Smooth muscle cell (in vitro differentiated cells): ENCODE measurements around the gene DSCAML1. TPM values are rescaled to one million over a fixed set of nuclear protein-coding genes. Genes with fewer than 3 reads are reported as not detected.

ENCODE experiments used
- DNase-seq: peaks from one replicate; lab custom pipeline; 2025; ENCODE audit not compliant: unreplicated experiment; lab: John Stamatoyannopoulos, UW
- H2AFZ ChIP-seq: fragments of 200-600 bp; sonication (generic); 2 replicates; pipeline ENCODE4 v1.6.0; 2016; ENCODE audit warnings: antibody characterized with exemption, low read depth, mild to moderate bottlenecking
- H3F3A ChIP-seq: fragments of 200-600 bp; sonication (generic); 2 replicates; pipeline ENCODE4 v1.6.0; 2017; ENCODE audit warnings: antibody characterized with exemption, low read depth
- H3K27ac ChIP-seq: fragments of 200-600 bp; sonication (generic); 2 replicates; pipeline ENCODE4 v1.5.1; 2016; ENCODE audit warnings: low read depth, mild to moderate bottlenecking
- H3K27me3 ChIP-seq: fragments of 200-600 bp; sonication (generic); 2 replicates; pipeline ENCODE4 v1.6.1; 2016; ENCODE audit warnings: low read depth, mild to moderate bottlenecking
- H3K36me3 ChIP-seq: fragments of 200-600 bp; sonication (generic); 2 replicates; pipeline ENCODE4 v1.5.1; 2016; ENCODE audit warnings: low read depth
- H3K4me1 ChIP-seq: fragments of 200-600 bp; sonication (generic); 2 replicates; pipeline ENCODE4 v1.5.1; 2016; ENCODE audit warnings: low read depth
- H3K4me2 ChIP-seq: fragments of 200-600 bp; sonication (generic); 2 replicates; pipeline ENCODE4 v1.6.0; 2016; ENCODE audit warnings: mild to moderate bottlenecking
- H3K4me3 ChIP-seq: fragments of 200-600 bp; sonication (generic); 2 replicates; pipeline ENCODE4 v1.5.1; 2016; ENCODE audit warnings: mild to moderate bottlenecking
- H3K79me2 ChIP-seq: fragments of 200-600 bp; sonication (generic); 2 replicates; pipeline ENCODE4 v1.6.0; 2016; ENCODE audit warnings: low read depth, mild to moderate bottlenecking
- H3K9ac ChIP-seq: fragments of 200-600 bp; sonication (generic); 2 replicates; pipeline ENCODE4 v1.6.0; 2016; ENCODE audit warnings: low read depth
- H3K9me3 ChIP-seq: fragments of 200-600 bp; sonication (generic); replicated peaks from 2 replicates; pipeline ENCODE4 v1.5.1; 2016; ENCODE audit warnings: low read depth
- H4K20me1 ChIP-seq: fragments of 200-600 bp; sonication (generic); 2 replicates; pipeline ENCODE4 v1.6.0; 2016; ENCODE audit warnings: low read depth
- CTCF ChIP-seq: fragments of 200-600 bp; sonication (generic); IDR thresholded peaks from 2 replicates; pipeline ENCODE4 v1.5.1; 2017; ENCODE audit warnings: borderline replicate concordance, mild to moderate bottlenecking, antibody characterized with exemption; ENCODE audit not compliant: insufficient read depth, poor library complexity, severe bottlenecking
- WGBS: methylation state at CpG from one replicate; pipeline ENCODE4 v1.1.7; 2016; ENCODE audit warnings: low lambda C conversion rate; 5-methylcytosine and 5-hydroxymethylcytosine counted together
- polyA plus RNA-seq: library from polyadenylated mRNA; unstranded; fragments of >200 nt; fragmentation: Nextera tagmentation; extraction: Ambion mirVana; gene quantifications from 2 replicates; pipeline ENCODE4 v1.2.1, GENCODE V29; 2016
- total RNA-seq: library from RNA; depleted of rRNA; stranded (reverse); fragments of >200 nt; gene quantifications from 2 replicates; pipeline ENCODE4 v1.2.3, GENCODE V29; 2014

DSCAML1 gene
- total and polyA plus RNA-seq, 2 experiments from 2014 or later: 0.22 TPM; not detected in 1

GRCh38 chr11:117547195-117547850 is 249.7 kb downstream of the DSCAML1 start:
- Histone ChIP-seq H3K4me1 (peaks cover 11% of the 10 kb centered on the region), H3K4me3 (no peak overlapping the region), H3K9ac (no peak overlapping the region), H3K27ac (no peak overlapping the region), H2AFZ (no peak overlapping the region), H3F3A (no peaks in the 10 kb centered on the region), H3K36me3 (no peaks in the 10 kb centered on the region), H3K4me2 (no peak overlapping the region), H3K27me3 (peaks cover 9% of the 10 kb centered on the region), H3K79me2 (no peaks in the 10 kb centered on the region), H4K20me1 (no peaks in the 10 kb centered on the region), H3K9me3 (no peaks in the 10 kb centered on the region)
- 52% methylated on average over 16 of the region's 16 CpGs for WGBS
- no peak for TF ChIP-seq CTCF
- DNase-seq: no peak

DNA sequence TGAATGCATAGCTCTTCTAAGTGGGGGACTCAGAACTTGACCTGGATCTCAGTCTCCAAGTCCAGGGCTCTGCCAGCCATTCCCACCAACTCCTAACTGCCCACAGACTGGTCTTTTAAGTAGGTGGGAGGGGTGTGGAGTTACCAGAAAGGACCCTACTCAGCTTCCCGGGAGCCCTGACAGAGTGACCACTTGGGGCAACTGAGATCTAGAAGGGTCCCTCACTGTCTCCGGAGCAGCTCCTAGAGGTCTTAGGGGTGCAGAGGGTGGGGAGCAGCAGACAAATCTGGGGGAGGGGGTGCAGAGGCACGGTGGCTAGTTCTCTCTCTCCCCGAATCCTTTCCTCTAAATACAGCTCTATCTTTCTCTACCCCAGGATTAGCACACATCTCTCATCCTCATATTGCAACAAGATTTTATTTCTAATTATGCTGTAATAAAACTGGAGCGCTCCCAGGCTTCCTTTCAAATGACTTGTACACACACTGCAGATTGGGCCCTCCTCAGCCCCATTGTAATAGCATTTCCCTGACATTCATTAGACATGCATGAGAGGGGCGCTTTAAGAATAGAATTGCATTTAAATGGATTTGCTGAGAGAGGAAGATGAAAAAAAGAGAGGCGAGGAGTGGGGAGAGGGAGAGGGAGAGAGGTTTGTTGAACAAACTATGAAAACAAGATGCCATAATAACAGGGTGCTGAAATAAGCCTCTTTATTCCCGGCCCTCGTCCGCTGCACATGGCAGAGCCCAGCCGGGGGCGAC is 250.4 kb downstream of the DSCAML1 start:
- Histone ChIP-seq H4K20me1 (no peaks in the 10 kb centered on the region), H3K79me2 (no peaks in the 10 kb centered on the region), H3K4me3 (no peak overlapping the region), H3K4me1 (peaks cover 11% of the 10 kb centered on the region), H3K27me3 (peaks cover 6% of the 10 kb centered on the region), H3K9ac (no peak overlapping the region), H3K36me3 (no peaks in the 10 kb centered on the region), H3F3A (no peaks in the 10 kb centered on the region), H3K4me2 (no peak overlapping the region), H3K27ac (no peak overlapping the region), H2AFZ (no peak overlapping the region), H3K9me3 (no peaks in the 10 kb centered on the region)
- DNase-seq: no peak
- 81% methylated on average over 11 of the region's 12 CpGs for WGBS
- no peak for TF ChIP-seq CTCF

DNA sequence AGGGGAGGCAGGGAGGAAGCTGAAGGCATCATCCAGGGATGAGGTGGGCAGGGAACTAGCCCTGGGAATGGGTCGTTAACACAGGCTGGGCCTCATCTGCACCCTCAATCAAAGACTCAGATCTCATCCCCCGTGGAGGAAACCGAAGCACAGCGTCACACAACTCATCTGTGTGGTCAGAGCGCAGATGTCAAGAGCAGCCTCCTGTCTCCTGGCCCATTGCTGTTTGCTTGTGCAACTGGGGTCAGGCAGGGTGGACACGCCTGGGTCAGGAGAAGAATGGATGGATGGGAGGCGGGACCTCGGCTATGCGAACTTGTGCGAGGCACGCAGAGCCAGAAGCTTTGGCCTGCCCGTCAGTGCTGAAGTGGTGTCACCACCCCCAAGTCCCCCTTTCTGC is 251.3 kb downstream of the DSCAML1 start:
- TF ChIP-seq CTCF: no peak
- H3K27ac ChIP-seq: no peak overlapping the region
- H3K9ac ChIP-seq: no peak overlapping the region
- H4K20me1 ChIP-seq: no peaks in the 10 kb centered on the region
- H3K27me3 ChIP-seq: no peaks in the 10 kb centered on the region
- no peaks in the 10 kb centered on the region for H3K9me3 ChIP-seq
- no peak overlapping the region for H2AFZ ChIP-seq
- H3K4me2 ChIP-seq: no peak overlapping the region
- no peaks in the 10 kb centered on the region for H3K79me2 ChIP-seq
- no peaks in the 10 kb centered on the region for H3K36me3 ChIP-seq
- no peak for DNase-seq
- H3K4me3 ChIP-seq: no peak overlapping the region
- 92% methylated on average over 12 of the region's 12 CpGs for WGBS
- peaks cover 11% of the 10 kb centered on the region for H3K4me1 ChIP-seq
- H3F3A ChIP-seq: no peaks in the 10 kb centered on the region
